Erythroblast (primary cell): Measurements from ENCODE around the gene PTPRU.

Source experiments
- DNase-seq, 2 experiments: peaks; one replicate each; lab custom pipeline; 2025; lab: John Stamatoyannopoulos, UW
- GATA1 ChIP-seq: IDR thresholded peaks from 2 replicates; pipeline ENCODE4 v1.6.1; 2011; ENCODE audit warnings: low read depth, mild to moderate bottlenecking, control low read depth, low read length, moderate library complexity
- POLR2A ChIP-seq: IDR thresholded peaks from 2 replicates; pipeline ENCODE4 v1.6.1; 2011; ENCODE audit warnings: mild to moderate bottlenecking, low read length

The PTPRU gene

GRCh38 chr1:29258976-29259801 is 22.9 kb downstream of the PTPRU start:
- no peak for DNase-seq

GRCh38 chr1:29259802-29260441 is 23.6 kb downstream of the PTPRU start:
- no peak for TF ChIP-seq POLR2A
- no peak for TF ChIP-seq GATA1
- peak in 1 of 2 experiments; percentile 71 for DNase-seq

More at GRCh38 chr1:29258976-29259801, 22.9 kb downstream of the PTPRU start:
- TF ChIP-seq GATA1 (no peak), POLR2A (no peak)

GRCh38 chr1:29260531-29260930 is 24.2 kb downstream of the PTPRU start:
- no peak for DNase-seq
- TF ChIP-seq POLR2A (no peak), GATA1 (no peak)

GRCh38 chr1:29264773-29265389 is 28.6 kb downstream of the PTPRU start:
- TF ChIP-seq POLR2A (no peak), GATA1 (no peak)
- no peak for DNase-seq

GRCh38 chr1:29266912-29267311 is 30.6 kb downstream of the PTPRU start:
- TF ChIP-seq GATA1 (no peak), POLR2A (no peak)
- no peak for DNase-seq

- TF ChIP-seq GATA1 (no peak), POLR2A (no peak)
- DNase-seq, result no peak
These were observed 31.2 kb downstream of the PTPRU start for GRCh38 chr1:29267321-29268070.

- TF ChIP-seq POLR2A (no peak), GATA1 (no peak)
- DNase-seq, result no peak
These were observed 33.1 kb downstream of the PTPRU start for GRCh38 chr1:29269382-29269781.

- DNase-seq, result no peak
- TF ChIP-seq POLR2A (no peak), GATA1 (no peak)
These were observed 34.7 kb downstream of the PTPRU start for GRCh38 chr1:29270929-29271521.

GRCh38 chr1:29271724-29272123 is 35.4 kb downstream of the PTPRU start:
- DNase-seq, result no peak
- TF ChIP-seq POLR2A (no peak), GATA1 (no peak)

- TF ChIP-seq POLR2A, result no peak
- DNase-seq, result no peak
These were observed 36.0 kb downstream of the PTPRU start for GRCh38 chr1:29272147-29272907.

- no peak for TF ChIP-seq GATA1
- TF ChIP-seq POLR2A, result no peak
- DNase-seq, result no peak
These were observed 39.1 kb downstream of the PTPRU start for GRCh38 chr1:29275435-29275834.

GRCh38 chr1:29278124-29278523 is 41.8 kb downstream of the PTPRU start:
- no peak for DNase-seq
- TF ChIP-seq GATA1, result no peak
- TF ChIP-seq POLR2A, result no peak
